HG03521 (cell line): ENCODE results near the gene DAND5.

Experiments used
- ATAC-seq: cut with Tn5 transposase; IDR thresholded peaks from one replicate; pipeline ENCODE4 v1.9.1; 2021; ENCODE audit warnings: mild to moderate bottlenecking, moderate library complexity; ENCODE audit not compliant: unreplicated experiment

Gene DAND5

DNA sequence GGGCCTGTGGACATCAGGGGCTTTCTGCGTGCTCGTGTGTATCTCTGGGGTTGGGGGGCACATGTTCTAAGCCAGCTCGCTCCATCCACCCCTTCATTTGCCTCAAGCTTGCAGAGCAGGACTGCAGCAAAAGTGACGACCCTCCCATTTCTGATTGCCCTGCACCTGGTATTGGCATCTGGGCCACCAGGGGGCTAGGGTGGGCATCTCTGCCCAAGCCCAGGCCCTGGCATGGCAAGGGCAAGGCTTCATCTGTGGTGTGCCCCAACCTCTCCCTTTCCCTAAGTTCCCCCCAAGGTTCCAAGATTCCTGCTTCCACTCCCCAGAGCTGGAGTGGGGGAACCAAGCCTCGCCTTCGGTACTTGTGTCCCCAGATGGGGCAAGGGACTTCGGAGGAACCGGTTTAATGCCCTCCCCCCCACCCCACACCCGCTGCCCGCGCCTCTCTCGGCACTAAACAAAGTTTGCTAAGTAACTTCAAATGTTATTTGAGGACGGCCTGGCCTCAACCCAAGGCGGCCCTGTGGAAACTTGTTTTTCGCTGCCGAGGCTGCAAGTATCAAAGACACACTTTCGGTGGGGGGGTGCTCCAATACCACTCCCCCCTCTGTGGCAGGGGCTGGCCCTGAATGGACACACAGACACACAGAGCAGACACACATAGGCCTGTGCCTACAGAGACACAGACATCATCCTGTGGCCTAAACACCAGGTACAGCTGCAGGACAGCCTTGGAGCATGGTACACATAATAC is 38.1 kb downstream of the DAND5 start:
- no peak for ATAC-seq

DNA sequence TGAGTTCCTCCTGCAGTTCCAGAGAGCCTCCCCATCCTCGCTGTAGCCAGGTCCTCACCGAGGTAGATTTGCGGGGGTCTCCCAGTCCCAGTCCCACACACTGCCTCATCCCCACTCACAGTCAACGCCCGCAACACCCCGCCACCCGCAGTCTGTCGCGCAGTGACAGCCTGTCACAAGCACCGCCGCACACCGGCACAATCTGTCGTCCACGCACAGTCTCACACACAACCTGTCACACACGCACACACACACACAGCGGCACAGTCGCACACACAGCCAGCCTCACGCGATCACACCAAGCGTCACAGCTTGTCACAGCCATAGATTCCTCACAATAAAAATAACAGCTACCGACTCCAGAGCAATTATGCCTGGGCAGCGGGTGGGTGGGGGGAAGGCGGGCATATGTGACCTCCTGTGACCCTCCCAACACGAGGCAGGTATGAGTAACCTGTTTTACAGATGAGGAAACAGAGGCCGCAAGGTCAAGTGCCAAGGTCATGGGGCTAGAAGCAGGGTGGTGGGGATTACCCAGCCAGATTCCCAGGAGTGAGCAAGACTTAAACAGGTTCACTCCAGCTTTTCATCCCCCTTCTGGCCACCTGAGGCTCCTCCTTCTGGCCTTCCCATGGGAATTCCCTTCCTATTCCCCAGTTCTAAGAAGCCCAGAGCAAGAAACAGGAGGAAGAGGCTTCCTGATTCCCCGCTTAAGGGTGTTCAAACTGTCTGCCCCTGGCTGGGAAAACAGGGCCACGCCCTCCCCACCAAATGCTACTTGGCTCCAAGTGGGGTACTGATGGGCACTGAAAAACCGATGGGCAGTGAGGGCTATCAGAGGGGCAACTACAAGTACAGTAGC is 39.8 kb downstream of the DAND5 start:
- ATAC-seq = no peak

DNA sequence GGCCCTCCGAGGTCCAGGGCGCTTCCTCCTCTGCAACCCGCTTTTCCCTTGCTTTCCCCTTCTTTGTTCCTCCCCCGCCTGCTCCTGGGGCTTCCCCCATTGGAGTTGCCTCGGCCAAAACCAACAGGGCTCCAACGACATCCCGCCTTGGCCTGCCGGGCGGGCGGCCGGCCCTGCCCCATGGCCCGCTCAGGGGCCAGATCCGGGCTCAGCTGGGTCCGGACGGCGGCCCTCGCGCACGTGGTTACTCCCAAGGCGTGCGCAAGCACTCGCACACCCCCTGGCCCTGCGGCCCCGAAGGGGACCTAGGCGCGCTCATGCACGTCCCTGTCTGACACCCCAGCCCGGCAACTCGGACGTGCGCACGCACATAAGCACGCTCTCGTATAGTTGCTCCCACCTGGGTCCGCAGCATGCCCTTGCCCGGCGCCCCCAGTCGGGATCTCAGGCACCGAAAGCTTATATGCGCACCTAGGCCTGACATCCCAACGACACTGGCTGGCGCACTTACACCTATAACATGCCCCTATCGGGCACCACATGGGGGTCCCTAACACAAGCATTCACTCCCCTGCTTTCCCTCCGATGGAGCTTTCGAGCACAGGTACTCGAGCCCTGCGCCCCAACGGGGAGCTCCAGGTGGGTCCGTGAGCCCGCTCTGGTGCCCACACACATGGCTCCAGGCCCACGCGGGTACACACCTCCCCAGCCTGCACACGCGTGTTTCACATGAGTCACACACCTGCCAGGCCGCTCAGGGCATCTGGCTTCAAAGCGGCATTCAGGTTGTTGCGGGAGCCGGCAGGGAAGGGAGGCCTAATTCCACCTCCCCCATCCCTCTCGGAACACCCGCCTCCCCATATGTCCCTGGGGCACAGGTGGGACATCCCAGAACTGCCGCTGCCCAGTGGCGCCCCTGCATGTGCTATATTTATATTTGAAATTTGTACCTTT is 40.9 kb downstream of the DAND5 start:
- ATAC-seq = no peak

DNA sequence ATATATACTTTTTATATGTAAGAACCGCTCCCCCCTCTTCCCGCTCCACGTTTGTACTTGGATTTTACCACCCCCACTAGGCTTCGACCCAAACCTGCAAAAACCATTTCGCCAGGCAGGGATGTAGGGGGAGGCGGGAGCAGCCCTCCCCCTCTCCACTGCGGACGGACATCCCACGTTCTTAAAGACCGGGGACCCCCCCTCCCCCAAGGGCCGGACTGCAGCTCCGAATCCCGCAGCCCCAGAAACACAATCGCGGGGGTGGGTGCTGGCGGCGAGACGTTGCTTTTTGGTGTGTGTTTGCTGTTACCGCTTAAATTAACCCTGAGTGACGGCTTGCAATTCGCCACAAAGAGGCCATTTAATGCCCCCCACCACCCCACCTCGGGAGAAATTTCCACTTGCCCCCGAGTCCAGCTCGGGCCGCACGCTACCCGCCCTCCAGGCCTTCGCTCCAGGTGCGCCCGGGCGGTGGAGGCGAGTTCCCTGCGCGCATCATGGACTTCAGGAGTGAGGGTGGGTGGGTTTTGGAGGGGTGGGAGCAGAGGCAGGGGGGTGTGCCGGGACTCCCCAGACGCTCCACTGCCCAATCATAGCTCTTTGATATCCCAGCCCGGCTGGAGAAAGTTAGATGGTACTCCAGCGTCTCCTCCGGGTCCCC is 41.7 kb downstream of the DAND5 start:
- ATAC-seq = no peak

DNA sequence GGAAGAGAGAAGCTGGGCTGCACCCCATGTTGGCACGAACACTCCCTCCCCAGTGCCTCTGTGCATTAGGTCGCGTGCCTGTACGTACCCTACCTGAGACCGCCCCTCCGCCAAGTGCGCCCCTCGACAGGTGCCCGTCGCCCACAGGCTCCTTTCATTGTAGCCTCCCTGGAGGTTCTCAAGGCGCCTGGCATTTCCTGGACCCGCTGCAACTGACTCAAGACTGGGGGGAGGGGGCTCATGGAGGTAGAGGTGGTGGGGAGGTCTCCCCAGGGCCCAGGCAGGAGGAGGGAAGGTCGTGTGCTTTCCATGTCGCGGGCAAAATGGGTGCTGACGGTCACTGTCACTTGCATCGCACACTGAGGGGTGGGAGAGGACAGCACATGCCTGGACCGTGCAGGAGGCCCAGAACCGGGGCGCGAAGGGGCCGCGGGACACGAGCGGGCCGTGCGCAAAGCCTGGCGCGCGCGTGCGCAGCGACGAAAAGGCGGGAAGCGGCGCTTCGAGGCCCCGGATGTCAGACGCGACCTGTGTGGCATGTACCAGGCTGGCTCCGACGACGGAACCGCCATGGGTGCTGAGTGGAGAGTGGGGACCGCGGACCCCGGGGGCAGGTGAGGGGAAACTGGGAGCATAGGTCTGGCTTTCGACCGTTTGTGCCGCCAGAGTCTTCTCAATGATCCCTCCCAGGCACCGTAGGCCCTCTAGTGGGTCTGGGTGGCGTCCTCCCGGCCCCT is 42.4 kb downstream of the DAND5 start:
- no peak for ATAC-seq

DNA sequence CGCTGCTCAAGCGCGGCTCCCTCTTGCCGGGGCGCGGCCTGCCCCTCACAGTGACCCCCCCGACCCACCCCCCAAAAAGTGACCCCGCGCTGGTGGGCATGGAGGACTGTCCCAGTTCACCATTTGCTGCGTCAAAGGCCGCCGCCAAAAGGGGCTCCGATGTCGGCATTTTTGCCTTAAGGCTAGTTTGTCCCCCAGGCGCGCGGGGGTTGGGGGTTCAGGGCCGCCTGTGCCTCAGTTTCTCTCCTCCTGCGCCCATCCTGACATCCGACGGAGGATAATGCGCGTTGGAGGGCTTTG is 43.0 kb downstream of the DAND5 start:
- ATAC-seq = no peak

DNA sequence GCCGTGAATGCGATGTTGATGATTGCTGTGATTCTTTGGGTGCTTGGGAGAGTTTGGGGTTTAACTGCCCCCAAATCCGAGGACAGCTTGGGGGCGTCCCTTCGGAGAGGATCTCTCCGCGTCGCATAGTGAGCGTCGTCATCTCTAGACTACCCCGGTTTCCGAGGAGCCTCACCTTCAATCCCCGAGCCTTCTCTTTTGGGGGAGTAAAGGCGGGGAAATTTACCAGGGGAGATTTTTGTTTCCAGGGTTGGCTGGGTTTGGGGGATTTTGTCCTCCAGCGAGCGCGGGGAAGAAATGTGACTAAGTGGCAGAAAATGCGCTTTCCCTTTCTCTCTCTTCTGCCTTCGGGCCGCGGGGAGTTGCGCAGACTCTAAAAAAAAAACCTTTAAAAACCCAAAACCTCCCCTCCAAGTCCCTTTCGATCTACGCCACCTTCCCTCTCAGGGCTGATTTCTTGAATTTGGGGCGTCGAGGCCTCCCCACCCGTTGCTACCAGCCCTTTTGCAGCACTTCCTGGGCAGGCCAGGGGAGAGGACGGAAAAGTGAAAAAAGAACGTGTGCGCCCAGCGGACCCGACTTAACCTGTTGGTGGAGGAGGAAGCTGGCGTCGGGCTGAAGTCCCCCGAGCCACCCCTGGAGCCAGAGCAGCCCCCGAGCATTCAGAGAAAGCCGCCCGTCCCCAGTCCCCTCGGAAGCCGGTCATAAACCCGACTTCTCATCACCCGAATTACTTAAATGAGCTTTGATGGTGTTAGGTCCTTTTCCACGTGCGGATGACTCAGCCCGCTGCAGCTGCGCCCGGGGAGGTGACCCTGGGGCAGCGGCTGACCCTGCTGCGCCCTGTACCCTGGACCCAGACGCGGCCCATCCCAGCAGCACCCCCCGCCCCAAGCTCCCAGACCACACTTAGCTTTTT is 43.6 kb downstream of the DAND5 start:
- no peak for ATAC-seq

DNA sequence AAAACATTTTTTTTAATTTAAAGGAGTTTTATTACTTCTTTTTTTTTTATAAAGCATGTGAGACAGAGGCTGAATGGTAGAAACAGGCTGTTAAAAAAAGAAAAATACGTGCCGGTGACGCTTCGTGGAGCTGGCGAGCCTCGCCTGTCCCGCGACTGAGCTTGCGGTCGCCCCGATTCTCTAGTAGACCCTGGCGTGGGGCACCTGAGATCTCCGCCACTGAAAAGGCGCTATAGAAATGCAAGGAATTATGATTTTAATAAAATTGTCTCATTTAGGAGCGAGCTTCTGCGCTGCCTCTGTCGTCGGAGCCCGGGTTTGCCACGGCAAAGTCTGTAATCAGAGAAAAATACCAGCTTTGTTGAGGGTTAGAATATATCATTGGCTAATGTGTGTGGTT is 44.3 kb downstream of the DAND5 start:
- no peak for ATAC-seq

DNA sequence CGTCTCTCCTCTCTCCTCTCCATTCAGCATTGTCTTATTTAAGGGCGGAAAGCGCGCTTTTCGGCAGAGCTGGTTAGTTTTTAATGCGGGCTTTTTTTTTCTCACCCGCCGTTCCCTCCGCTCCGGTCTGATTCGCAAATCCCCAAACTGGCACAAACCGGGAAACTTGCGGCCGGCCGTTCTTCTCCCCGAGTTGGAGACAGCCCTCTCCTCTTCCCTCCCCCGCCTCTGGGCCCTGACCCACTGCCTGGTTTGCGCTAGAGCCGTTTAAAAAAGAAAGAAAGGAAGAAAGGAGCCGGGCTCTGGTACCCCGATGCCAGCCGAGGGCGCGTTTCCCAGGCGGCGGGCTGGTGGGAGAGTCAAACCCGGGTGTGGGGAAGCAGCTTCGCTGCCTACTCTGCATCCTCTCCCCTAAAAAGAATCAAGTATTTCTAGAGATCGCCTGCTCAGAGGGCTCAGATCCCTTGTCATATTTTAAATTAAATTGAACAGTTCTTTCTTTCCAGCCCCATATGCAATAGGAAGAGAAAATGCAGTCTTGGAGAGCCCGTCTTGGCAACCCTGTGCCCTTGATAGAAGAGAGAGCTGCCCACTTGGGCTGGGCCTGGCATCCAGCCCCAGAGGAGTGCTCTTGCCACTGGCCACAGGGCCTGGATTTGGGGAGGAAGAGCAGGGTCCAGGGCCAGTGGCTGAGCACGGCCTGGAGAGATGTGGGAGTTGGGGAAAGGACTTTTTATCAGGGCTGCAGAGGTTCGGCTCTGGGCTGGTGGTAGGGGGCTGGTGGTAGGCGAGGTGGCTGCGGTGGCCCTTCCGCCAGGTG is 44.9 kb downstream of the DAND5 start:
- no peak for ATAC-seq

DNA sequence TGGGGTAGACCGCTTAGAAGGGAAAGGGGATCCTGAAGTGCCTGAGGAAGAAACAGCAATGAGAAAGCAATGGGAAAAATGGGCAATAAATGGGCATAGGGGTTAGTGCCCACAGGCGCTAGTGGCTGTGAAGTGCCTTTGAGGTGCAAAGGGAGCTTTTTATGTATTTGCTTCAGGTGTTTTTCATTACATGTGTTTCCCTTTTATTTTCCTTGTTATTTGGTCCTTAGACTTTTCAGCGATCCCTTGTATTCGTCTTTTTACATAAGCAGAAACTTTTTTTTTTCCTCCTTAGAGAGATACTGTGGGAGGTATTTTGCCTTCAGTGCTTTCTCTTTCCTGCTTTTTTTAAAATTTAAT is 45.5 kb downstream of the DAND5 start:
- no peak for ATAC-seq

DNA sequence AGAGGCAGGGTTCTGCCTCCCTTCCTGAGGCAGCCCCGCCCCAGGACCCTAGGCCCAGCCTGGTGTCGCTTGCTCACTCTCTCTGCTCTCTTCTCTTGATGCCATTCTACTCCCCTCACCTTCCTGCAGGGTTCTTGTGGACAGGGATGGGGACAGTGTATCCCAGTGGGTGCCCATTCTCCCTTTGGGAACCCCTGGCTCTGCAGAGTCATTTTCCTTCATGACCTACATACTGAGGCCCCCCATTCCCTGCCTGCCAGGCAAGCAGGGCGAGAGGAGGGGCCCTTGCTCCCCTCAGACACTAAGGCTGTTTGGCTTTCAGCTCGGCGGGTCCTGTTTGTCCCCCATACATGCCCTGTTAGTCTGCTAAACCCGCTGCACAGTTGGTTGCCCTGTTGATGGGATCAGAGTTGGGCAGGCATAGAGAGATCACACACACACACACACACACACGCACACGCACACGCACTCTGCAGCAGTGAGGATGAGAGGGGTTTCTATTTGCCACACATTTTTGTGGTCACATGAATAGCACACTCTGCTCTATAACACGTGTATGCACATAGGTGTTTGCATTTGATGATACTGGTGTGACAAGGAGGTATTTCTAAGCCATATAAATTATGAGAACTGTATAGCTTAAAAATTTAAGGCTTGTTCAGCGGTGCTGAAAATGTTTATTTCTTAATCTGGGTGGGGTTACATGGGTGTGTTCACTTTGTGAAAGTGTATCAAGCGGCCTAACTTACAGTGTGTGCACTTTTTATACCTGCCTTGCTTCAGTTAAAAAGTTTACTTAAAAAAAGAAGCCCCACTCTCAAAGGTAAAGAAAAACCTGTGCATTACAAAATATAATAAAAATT is 46.2 kb downstream of the DAND5 start:
- no peak for ATAC-seq

DNA sequence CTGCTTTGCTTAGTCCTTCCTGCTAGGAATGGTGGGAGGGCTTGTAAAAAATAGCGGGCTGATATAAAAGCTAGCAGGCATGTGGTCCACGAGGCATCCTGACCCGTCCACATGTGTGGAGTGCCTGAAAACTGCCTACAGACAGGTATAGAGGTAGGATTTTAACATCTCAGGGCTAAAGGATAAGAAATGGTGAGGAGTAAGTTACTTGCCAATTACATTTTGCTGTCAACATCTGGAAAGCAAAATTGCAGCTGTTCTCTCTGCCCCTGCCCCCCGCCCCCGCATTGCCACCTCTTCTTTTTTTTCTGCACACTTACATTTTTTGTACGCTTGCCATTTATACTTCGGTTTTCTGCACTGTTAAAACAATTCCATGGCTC is 46.9 kb downstream of the DAND5 start:
- ATAC-seq = no peak

DNA sequence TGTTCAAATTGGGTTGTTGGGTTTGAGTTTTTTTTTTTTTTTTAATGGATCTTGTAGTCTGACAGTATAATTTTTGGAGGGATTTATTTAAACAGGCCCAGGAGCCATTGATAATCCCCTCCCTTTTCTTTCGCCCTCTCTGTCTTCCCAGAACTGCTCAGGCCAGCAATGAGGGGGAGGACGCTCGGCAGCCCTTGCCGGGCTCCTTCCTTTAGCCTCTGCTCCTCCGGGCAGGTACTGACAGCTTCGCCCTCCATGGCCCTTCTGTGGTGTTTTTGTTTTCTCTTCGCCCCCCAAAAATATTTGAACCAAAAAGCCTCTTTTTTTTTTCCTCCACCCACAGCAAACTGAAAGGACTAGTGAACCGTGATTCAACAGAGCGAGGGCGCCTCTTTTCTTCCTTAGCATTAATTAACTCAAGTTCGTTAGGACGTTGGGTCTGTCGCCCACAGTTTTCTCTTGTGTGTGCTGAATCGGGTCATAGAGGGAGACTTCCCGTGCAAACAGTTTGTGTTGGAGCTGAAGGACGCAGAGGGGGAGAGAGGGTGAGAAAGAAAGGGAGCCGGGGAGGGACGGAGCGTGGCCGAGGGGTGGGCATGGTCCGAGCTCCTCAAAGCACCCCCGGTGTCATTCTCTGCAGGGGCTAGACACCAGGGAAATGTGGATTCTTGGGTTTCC is 47.4 kb downstream of the DAND5 start:
- no peak for ATAC-seq

DNA sequence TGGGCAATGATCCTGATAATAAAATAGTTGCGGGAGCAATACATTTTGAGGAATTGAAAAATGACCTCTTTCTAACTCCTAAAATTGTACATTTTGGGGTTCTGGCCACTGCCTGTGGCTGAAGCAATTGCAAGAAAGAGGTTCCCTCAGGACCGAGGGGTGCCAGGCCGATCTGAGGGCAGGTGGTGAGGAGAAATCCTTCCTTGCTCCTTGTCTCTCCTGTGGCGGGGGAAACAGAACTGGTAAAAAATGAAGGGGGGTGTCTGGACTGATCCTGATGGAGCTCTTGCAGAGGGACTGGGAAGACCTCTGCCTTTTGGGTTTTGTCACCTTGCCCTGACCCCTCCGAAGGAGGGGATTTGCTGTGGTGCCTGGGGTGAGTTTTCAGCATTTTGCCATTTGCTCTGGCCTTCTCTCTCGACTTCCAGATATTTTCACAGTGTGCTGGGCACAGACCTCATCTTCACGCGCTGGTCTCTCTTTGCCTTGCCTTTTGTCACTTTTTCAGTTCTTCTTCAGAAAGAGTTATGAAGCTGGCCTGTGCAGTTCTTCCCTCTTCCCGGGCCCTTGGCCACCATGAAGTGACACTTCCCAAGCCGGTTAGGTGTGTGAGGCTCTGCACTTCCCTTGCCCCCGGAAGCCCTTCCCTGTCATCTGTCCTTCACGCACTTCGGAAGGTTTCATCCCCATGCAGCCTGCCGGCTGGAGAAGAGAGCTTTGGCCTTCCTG is 48.1 kb downstream of the DAND5 start:
- ATAC-seq = no peak

DNA sequence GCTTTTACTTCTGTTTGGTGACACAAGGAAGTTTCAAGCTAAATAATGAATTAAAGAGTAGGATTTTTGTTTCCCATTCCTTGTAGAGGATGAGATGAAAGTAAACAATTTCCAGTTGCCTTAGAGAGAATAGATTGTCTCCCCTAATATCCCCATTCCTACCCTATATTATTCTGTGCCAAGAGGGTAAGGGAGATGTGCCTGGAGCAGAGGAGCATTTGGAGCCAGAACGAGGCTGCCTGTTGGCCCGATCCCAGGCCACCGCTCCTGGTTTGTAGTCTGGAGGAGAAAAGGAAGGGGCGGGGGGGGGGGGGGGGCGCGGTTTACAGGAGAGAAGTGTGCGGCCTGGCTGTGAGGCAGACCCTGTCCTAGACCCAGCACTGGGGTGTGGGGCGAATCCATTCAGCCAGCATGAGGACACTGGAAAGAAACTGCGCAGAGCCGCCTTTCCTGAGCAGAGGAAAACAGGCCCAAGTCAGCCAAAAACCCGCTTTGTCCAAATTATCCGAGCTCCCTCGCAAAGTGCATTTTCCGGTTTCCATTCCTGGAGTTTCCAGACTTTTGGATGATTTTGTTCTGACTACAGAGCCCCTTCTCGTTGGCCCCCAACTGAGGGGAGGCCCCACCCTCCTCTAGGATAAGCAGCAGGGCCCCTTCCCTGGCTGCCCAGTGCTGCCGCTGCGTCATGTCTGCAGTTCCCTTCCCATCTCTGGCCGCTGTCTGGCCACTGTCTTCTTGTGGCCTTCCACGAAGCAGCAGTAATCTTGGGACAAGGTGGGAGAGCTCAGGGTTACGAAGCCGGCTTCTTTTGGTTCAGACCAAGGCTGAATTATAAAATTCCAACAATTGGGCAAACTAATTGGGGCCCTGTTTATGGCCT is 48.9 kb downstream of the DAND5 start:
- ATAC-seq = no peak
